Fibroblast of mammary gland (primary cell): ENCODE data around the gene CERS6.

Source experiments
- DNase-seq: peaks from one replicate; pipeline ENCODE4 v3.0.0-alpha.2; 2010; ENCODE audit warnings: low read depth
- H3K4me3 ChIP-seq: 2 replicates; pipeline ENCODE4 v1.5.1; 2011; ENCODE audit warnings: low read depth, mild to moderate bottlenecking, low read length, moderate library complexity; ENCODE audit not compliant: control insufficient read depth
- CTCF ChIP-seq: conservative IDR thresholded peaks from 2 replicates; pipeline ENCODE4 v1.5.1; 2011; ENCODE audit warnings: low read depth, low read length, inconsistent platforms; ENCODE audit not compliant: control insufficient read depth, insufficient read depth

Gene CERS6

GRCh38 chr2:168620554-168620953, 164.5 kb downstream of the CERS6 start:
- H3K4me3 ChIP-seq = no peak overlapping the region
- no peak for TF ChIP-seq CTCF
- no peak for DNase-seq

GRCh38 chr2:168622559-168622958, 166.5 kb downstream of the CERS6 start:
- TF ChIP-seq CTCF = no peak
- no peak for DNase-seq

GRCh38 chr2:168624028-168624427, 168.0 kb downstream of the CERS6 start:
- no peak for DNase-seq
- no peak overlapping the region for H3K4me3 ChIP-seq
- no peak for TF ChIP-seq CTCF

More at GRCh38 chr2:168622559-168622958, 166.5 kb downstream of the CERS6 start:
- H3K4me3 ChIP-seq = no peak overlapping the region

GRCh38 chr2:168626096-168626495, 170.0 kb downstream of the CERS6 start:
- no peak for TF ChIP-seq CTCF
- no peak overlapping the region for H3K4me3 ChIP-seq
- DNase-seq = no peak

- no peak overlapping the region for H3K4me3 ChIP-seq
- no peak for DNase-seq
- TF ChIP-seq CTCF = no peak
Observed at GRCh38 chr2:168626647-168627046, 170.6 kb downstream of the CERS6 start.

GRCh38 chr2:168632709-168633121, 176.6 kb downstream of the CERS6 start:
- no peak overlapping the region for H3K4me3 ChIP-seq
- TF ChIP-seq CTCF = no peak
- peak; percentile 45 for DNase-seq

GRCh38 chr2:168633200-168633599, 177.1 kb downstream of the CERS6 start:
- TF ChIP-seq CTCF = no peak
- no peak for DNase-seq

More at GRCh38 chr2:168633200-168633599, 177.1 kb downstream of the CERS6 start:
- H3K4me3 ChIP-seq = no peak overlapping the region
